Measurements from ENCODE around the gene ZNF454.

The ZNF454 gene

DNA sequence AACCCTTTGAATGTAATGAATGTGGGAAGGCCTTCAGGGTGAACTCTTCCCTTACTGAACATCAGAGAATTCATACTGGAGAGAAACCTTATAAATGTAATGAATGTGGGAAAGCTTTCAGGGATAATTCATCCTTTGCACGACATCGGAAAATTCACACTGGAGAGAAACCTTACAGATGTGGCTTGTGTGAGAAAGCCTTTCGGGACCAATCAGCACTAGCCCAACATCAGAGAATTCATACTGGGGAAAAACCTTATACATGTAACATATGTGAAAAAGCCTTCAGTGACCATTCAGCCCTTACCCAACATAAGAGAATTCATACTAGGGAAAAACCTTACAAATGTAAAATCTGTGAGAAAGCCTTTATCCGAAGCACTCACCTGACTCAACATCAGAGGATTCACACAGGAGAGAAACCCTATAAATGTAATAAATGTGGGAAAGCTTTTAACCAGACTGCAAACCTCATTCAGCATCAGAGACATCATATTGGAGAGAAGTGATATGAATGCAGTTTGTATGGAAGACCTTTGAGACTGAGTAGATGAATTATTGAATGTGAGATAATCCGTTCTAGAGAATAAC lies 24.6 kb downstream of the ZNF454 start:
- H3K4me3 ChIP-seq (ENCODE audit: low read depth, low read length): no peak overlapping the region
- TF ChIP-seq, protein P1, sequence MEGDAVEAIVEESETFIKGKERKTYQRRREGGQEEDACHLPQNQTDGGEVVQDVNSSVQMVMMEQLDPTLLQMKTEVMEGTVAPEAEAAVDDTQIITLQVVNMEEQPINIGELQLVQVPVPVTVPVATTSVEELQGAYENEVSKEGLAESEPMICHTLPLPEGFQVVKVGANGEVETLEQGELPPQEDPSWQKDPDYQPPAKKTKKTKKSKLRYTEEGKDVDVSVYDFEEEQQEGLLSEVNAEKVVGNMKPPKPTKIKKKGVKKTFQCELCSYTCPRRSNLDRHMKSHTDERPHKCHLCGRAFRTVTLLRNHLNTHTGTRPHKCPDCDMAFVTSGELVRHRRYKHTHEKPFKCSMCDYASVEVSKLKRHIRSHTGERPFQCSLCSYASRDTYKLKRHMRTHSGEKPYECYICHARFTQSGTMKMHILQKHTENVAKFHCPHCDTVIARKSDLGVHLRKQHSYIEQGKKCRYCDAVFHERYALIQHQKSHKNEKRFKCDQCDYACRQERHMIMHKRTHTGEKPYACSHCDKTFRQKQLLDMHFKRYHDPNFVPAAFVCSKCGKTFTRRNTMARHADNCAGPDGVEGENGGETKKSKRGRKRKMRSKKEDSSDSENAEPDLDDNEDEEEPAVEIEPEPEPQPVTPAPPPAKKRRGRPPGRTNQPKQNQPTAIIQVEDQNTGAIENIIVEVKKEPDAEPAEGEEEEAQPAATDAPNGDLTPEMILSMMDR (IDR thresholded peaks at IDR 0.05; ENCODE audit: low read depth, low read length, missing control alignments): no peak
- DNase-seq (ENCODE audit: low read depth): no peak

DNA sequence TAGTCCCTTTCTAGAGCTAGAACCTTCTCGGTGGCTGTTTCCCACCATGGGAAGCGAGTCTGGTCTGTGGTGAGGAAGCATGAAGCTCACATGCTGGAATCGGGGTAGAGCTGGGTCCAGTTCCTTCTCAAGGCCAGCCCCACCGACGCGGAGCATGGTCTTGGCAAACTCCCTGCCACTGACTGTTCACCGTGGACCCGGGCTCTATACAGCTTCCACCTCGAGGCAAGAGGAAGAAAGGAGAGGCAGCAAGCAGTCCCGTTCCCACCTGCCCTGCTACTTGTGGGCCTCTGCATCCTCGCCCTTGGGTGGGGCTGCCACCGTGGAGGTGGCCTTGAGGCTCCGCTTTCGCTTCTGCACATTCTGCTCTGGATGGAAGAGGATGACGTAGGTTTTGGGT lies 40.4 kb downstream of the ZNF454 start:
- no peak overlapping the region for H3K4me3 ChIP-seq (ENCODE audit: low read depth, low read length)
- TF ChIP-seq, protein P1 (IDR thresholded peaks at IDR 0.05; ENCODE audit: low read depth, low read length, missing control alignments): no peak
- no peak for DNase-seq (ENCODE audit: low read depth)

DNA sequence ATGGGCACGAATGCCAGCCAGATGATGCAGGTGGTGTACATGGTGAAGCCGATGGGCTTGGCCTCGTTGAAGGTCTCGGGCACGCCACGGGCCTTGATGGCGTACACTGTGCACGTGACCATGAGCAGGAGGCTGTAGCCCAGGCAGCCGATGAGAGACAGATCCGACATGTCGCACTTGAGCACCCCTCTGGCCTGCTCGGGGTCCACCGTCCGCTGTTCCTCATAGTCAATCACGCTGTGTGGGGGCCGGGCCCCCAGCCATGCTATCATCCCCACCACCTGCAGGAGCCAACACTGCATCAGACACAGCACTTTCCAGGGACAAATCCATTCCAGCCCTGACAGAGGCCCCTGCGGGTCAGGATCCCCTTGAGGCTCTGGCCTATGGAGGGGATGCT lies 41.9 kb downstream of the ZNF454 start:
- TF ChIP-seq, protein P1 (IDR thresholded peaks at IDR 0.05; ENCODE audit: low read depth, low read length, missing control alignments): no peak
- no peak overlapping the region for H3K4me3 ChIP-seq (ENCODE audit: low read depth, low read length)
- DNase-seq (ENCODE audit: low read depth): no peak

DNA sequence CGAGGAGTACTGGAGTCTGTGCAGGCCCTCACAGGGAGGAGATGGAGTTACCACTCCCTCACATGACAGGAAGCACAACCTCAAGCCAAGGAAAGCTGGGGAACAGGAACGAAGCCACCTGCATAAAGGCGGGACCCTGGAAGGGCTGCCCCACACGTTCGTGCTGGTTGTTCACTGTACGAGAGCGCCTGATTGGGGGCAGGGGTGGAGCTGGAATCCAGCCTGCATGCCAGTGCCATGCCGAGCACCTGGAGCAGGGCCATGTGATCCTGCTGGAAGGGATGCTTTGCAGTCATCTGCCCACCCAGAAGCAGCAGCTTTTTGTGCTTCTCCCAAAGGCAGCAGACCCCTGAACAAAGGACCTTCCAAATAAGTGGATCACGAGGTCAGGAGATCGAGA lies 42.7 kb downstream of the ZNF454 start:
- TF ChIP-seq, protein P1 (IDR thresholded peaks at IDR 0.05; ENCODE audit: low read depth, low read length, missing control alignments): no peak
- no peak for DNase-seq (ENCODE audit: low read depth)
- H3K4me3 ChIP-seq (ENCODE audit: low read depth, low read length): no peak overlapping the region

DNA sequence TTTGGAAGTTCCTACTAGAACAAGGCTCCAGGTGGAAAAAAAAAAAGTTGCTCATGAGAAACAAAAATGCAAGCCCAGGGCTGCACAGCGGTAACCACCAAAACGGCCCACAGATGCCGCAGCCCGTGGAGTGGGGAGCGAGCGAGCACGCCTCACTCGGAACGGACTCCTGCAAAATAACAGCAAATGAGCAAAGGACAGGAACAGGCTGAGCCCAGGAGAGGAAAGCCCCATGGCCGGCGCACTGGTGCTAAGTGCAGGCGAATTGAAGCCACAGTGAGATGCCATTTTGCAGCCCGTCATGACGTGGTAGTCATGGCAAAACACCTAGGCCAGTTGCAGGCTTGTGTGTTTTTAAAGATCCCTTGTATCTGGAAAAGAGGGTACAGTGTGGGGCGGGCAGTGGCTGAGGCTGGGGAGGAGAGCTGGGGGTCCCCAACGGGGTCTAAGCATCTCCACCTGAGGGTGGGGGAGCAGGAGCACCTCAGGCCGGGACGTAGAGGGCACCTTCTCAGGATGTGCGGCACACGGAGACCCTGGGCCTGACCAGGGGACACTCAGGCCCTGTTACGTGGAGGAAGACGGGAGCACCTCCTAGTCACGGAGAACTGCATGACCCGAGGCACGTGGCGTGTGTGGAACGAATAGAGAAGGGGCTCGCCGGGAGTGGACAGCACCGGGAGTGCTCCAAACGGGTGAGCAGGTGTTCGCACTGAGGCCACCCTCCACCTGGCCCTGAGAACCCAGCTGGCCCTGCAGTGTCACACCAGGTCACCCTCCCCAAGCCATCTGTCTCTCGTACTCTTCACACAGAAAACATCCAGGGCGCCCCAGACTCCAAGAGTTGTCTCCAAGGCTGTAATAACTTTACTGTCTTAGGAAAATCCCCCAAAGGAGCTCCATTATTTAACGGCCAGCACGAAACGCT lies 43.4 kb downstream of the ZNF454 start:
- TF ChIP-seq, protein P1 (IDR thresholded peaks at IDR 0.05; ENCODE audit: low read depth, low read length, missing control alignments): no peak
- no peak overlapping the region for H3K4me3 ChIP-seq (ENCODE audit: low read depth, low read length)
- no peak for DNase-seq (ENCODE audit: low read depth)

DNA sequence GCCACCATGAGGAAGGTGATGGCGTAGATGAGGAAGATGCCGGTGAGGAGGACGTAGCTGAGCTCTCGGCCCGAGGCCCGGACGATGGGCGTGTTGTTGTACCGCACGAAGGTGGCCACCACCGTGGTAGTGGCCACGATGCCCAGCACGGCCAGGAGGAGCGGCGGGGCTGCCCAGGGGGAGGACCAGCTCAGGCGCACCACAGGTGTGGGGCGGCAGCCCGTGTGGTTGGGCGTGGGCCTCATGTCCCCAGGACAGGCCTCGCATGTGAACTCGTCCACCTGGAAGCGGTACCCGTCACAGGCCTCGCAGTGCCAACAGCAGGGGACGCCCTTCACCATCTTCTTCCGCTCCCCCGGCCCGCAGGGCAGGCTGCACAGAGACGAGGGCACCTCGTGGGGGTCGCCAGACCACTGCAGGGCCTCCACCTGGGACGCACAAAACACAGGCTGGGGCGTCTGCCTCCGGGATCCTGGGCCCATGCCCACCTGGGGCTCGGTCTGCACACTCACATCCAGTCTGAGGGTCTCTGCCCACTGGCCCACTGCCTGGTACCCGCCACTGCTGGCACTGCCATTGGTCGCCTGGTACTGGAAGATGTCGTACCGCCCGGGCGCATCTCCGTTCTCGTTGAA lies 45.4 kb downstream of the ZNF454 start:
- TF ChIP-seq, protein P1 (IDR thresholded peaks at IDR 0.05; ENCODE audit: low read depth, low read length, missing control alignments): no peak

More for the DNA sequence above, 45.4 kb downstream of the ZNF454 start:
- H3K4me3 ChIP-seq (ENCODE audit: low read depth, low read length): no peak overlapping the region
- no peak for DNase-seq (ENCODE audit: low read depth)

All from GM12864 (cell line).